ENCODE results near the gene PCDHGA1.

PCDHGA1 gene

DNA sequence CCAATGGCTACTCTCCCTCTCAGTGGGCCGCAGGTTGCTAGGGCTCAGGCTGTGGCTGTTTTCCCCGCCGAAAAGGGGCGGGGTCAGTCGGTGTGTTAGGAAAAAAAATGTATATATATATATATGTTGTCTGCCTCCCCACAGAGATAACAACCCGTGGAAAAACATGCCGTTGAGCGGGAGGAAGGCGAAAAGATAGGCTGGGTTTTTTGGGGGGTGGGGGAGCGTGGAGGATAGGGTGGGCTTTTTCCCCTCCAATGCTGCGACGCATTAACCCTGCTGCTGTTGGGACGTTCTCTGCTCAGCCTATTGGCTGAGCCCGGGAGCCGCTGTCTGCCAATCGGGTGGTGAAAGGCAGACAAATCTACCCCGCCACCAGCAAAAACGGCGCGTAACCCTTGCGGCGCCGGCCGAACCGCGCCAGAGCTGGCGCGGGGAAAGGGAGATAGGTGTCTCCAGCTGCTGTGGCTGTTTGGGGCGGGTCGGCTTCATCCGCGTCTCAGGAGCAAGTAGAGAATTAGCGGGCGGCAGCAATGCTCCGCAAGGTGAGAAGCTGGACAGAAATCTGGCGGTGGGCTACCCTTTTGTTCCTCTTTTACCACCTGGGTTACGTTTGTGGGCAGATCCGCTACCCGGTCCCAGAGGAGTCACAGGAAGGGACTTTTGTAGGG, 154.5 kb downstream of the PCDHGA1 start, which contains the start of gene PCDHGC4:
PCDHGC4 (plus strand) TSS at position 390 of the 671 bp plus-strand sequence; CDS start at position 534, 144 bp downstream.
- no peak for TF ChIP-seq CTCF (IDR thresholded peaks at IDR 0.05; ENCODE audit: borderline replicate concordance, insufficient read depth, low read depth, low read length)
- H3K4me3 ChIP-seq (ENCODE audit: low read depth, low read length), result no peak within 1 kb of the TSS

GRCh38 chr5:141485321-141486055, 155.2 kb downstream of the PCDHGA1 start:
- no peak for TF ChIP-seq CTCF (IDR thresholded peaks at IDR 0.05; ENCODE audit: borderline replicate concordance, insufficient read depth, low read depth, low read length)
- no peak overlapping the region for H3K4me3 ChIP-seq (ENCODE audit: low read depth, low read length)

DNA sequence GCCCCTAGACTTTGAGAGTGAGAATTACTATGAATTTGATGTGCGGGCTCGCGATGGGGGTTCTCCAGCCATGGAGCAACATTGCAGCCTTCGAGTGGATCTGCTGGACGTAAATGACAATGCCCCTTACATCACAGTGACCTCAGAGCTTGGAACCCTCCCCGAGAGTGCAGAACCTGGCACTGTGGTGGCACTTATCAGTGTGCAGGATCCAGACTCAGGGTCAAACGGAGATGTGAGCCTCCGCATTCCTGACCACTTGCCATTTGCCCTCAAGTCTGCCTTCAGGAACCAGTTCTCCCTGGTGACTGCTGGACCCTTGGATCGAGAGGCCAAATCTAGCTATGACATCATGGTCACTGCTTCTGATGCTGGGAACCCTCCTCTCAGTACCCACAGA, 155.8 kb downstream of the PCDHGA1 start:
- no peak overlapping the region for H3K4me3 ChIP-seq (ENCODE audit: low read depth, low read length)
- no peak for TF ChIP-seq CTCF (IDR thresholded peaks at IDR 0.05; ENCODE audit: borderline replicate concordance, insufficient read depth, low read depth, low read length)

DNA sequence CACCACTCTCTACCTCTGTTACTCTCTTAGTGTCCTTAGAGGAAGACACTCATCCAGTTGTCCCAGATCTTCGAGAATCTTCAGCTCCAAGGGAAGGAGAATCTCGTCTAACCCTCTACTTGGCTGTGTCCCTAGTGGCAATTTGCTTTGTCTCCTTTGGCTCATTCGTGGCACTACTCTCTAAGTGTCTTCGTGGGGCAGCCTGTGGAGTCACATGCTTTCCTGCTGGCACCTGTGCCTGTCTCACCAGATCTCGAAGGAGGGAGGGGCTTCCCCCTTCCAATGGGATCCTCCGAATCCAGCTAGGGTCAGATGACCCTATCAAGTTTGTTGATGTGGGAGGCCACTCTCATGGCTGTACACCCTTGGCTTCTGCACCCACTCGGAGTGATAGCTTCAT, 156.8 kb downstream of the PCDHGA1 start:
- TF ChIP-seq CTCF (IDR thresholded peaks at IDR 0.05; ENCODE audit: borderline replicate concordance, insufficient read depth, low read depth, low read length), result no peak
- H3K4me3 ChIP-seq (ENCODE audit: low read depth, low read length), result no peak overlapping the region

- no peak for TF ChIP-seq CTCF (IDR thresholded peaks at IDR 0.05; ENCODE audit: borderline replicate concordance, insufficient read depth, low read depth, low read length)
- no peak within 1 kb of the TSS for H3K4me3 ChIP-seq (ENCODE audit: low read depth, low read length)
Measured at GRCh38 chr5:141488591-141489561, 158.6 kb downstream of the PCDHGA1 start, which contains the start of gene PCDHGC5. PCDHGC5 (plus strand) TSS chr5:141489081; CDS start chr5:141489241, 160 bp downstream.

DNA sequence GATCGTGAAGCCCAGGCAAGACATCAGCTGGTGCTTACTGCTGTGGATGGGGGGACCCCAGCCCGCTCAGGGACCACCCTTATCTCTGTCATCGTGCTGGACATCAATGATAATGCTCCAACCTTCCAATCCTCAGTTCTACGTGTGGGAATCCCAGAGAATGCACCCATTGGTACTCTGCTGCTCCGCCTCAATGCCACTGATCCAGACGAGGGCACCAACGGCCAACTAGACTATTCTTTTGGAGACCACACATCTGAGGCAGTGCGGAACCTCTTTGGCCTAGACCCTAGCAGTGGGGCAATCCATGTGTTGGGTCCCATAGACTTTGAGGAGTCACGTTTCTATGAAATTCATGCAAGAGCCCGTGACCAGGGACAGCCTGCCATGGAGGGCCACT, 159.5 kb downstream of the PCDHGA1 start:
- no peak overlapping the region for H3K4me3 ChIP-seq (ENCODE audit: low read depth, low read length)
- no peak for TF ChIP-seq CTCF (IDR thresholded peaks at IDR 0.05; ENCODE audit: borderline replicate concordance, insufficient read depth, low read depth, low read length)

Data from GM12875 (cell line).